ENCODE results near the gene KCNB1. TPM values are rescaled to one million over a fixed set of nuclear protein-coding genes. Genes with fewer than 3 reads are reported as not detected.

The KCNB1 gene
- total and polyA plus RNA-seq, 4 donors = under 0.01 to 3.4 (median 1.4) TPM

DNA sequence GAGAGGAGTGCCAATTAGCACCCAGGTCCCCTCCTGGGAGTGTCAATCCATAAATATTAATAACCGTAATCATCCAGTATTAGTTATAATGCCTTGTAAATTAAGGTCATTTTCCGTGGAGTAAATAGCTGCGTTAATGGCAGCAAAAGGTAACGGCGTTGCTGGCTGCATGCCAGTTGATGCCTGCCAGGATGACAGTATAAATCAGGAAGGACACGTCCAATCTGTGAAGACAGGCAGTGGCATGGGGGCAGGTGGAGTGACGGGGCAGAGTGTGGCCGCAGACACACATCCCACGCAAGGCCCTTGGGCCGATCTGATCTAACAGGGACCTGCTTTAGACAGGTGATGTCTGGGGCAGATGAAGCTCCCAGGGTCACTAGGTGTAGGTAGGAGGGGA lies 49.1 kb downstream of the KCNB1 start:
- no peak overlapping the region for H3K27ac ChIP-seq (ENCODE audit: low read depth in 1 of 2, low read length in 2 of 2)
- no peak for DNase-seq (ENCODE audit: low spot score)
- no peak overlapping the region for H3K4me3 ChIP-seq (ENCODE audit: low read depth in 1 of 3, low read length in 3 of 3)
- H3K9me3 ChIP-seq (ENCODE audit: control insufficient read depth in 4 of 4, low read length in 3 of 4) = no peaks in the 10 kb centered on the region
- no peaks in the 10 kb centered on the region for H3K27me3 ChIP-seq (ENCODE audit: control insufficient read depth in 4 of 4, insufficient read depth in 4 of 4, low read length in 3 of 4)
- no peaks in the 10 kb centered on the region for H3K4me1 ChIP-seq (ENCODE audit: control insufficient read depth in 4 of 4, insufficient read depth in 4 of 4, low read length in 3 of 4)
- 76% methylated on average over 10 of the region's 10 CpGs for WGBS
- TF ChIP-seq JUND (IDR thresholded peaks at IDR 0.05) (no peak), HNF4G (IDR thresholded peaks at IDR 0.05) (no peak), HNF4A (conservative IDR thresholded peaks at IDR 0.05) (no peak), FOXA1 (IDR thresholded peaks at IDR 0.05) (no peak), ZBTB33 (IDR thresholded peaks at IDR 0.05) (no peak), RXRA (IDR thresholded peaks at IDR 0.05) (no peak), RAD21 (IDR thresholded peaks at IDR 0.05) (no peak), REST (IDR thresholded peaks at IDR 0.05) (no peak), YY1 (IDR thresholded peaks at IDR 0.05) (no peak), FOXA2 (IDR thresholded peaks at IDR 0.05) (no peak)
- TF ChIP-seq, protein P1, sequence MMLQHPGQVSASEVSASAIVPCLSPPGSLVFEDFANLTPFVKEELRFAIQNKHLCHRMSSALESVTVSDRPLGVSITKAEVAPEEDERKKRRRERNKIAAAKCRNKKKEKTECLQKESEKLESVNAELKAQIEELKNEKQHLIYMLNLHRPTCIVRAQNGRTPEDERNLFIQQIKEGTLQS (IDR thresholded peaks at IDR 0.05) = no peak
- TF ChIP-seq, protein P2, sequence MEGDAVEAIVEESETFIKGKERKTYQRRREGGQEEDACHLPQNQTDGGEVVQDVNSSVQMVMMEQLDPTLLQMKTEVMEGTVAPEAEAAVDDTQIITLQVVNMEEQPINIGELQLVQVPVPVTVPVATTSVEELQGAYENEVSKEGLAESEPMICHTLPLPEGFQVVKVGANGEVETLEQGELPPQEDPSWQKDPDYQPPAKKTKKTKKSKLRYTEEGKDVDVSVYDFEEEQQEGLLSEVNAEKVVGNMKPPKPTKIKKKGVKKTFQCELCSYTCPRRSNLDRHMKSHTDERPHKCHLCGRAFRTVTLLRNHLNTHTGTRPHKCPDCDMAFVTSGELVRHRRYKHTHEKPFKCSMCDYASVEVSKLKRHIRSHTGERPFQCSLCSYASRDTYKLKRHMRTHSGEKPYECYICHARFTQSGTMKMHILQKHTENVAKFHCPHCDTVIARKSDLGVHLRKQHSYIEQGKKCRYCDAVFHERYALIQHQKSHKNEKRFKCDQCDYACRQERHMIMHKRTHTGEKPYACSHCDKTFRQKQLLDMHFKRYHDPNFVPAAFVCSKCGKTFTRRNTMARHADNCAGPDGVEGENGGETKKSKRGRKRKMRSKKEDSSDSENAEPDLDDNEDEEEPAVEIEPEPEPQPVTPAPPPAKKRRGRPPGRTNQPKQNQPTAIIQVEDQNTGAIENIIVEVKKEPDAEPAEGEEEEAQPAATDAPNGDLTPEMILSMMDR (IDR thresholded peaks at IDR 0.05; ENCODE audit: low read depth, low read length, missing input control) = no peak
- no peak overlapping the region for H3K9ac ChIP-seq (ENCODE audit: low read depth in 1 of 2, low read length in 2 of 2)
- no peaks in the 10 kb centered on the region for H3K36me3 ChIP-seq (ENCODE audit: control insufficient read depth in 4 of 4, insufficient read depth in 3 of 4, low read depth in 1 of 4, low read length in 3 of 4)

- H3K9ac ChIP-seq (ENCODE audit: low read depth in 1 of 2, low read length in 2 of 2) = no peak overlapping the region
- no peak for TF ChIP-seq RAD21 (IDR thresholded peaks at IDR 0.05)
- no peak for TF ChIP-seq FOXA2 (IDR thresholded peaks at IDR 0.05)
- H3K36me3 ChIP-seq (ENCODE audit: control insufficient read depth in 4 of 4, insufficient read depth in 3 of 4, low read depth in 1 of 4, low read length in 3 of 4) = no peaks in the 10 kb centered on the region
- H3K27me3 ChIP-seq (ENCODE audit: control insufficient read depth in 4 of 4, insufficient read depth in 4 of 4, low read length in 3 of 4) = no peaks in the 10 kb centered on the region
- no peaks in the 10 kb centered on the region for H3K4me1 ChIP-seq (ENCODE audit: control insufficient read depth in 4 of 4, insufficient read depth in 4 of 4, low read length in 3 of 4)
- no peaks in the 10 kb centered on the region for H3K9me3 ChIP-seq (ENCODE audit: control insufficient read depth in 4 of 4, low read length in 3 of 4)
- DNase-seq (ENCODE audit: low spot score) = no peak
- H3K27ac ChIP-seq (ENCODE audit: low read depth in 1 of 2, low read length in 2 of 2) = no peak overlapping the region
- H3K4me3 ChIP-seq (ENCODE audit: low read depth in 1 of 3, low read length in 3 of 3) = no peak overlapping the region
- WGBS = 81% methylated on average over 3 of the region's 3 CpGs
Observed at GRCh38 chr20:49432550-49432949, 49.9 kb downstream of the KCNB1 start.
